ENCODE data around the gene SLC5A1.
"Not testable (repeated sequence)": the region's sequence is repeated elsewhere in the genome, so short reads cannot be mapped to it uniquely, and the experiment has no call there.

DNA sequence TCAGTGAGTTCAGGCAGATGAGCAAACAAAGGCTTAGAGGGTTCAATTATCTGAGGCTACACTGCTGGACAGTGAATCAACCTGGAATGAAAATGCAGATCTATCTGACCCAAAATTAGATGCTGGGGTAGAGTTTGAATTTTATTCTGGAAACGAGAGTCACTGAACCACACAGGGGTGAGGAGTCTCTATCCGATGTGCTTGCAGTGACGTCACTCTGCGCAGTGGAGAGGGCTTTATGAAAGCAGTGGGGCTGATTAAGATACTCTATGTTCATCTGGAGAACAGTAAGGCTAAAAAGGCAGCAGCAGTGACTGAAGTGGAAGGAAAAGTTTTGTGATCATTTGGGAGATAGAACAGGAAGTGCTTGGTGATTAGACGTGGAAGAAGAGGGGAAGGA, 117.3 kb downstream of the SLC5A1 start:
- TF ChIP-seq, protein P1, sequence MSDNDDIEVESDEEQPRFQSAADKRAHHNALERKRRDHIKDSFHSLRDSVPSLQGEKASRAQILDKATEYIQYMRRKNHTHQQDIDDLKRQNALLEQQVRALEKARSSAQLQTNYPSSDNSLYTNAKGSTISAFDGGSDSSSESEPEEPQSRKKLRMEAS (CRISPR knock-in tag; IDR thresholded peaks at IDR 0.05), result not testable (repeated sequence)
- TF ChIP-seq, protein P2, sequence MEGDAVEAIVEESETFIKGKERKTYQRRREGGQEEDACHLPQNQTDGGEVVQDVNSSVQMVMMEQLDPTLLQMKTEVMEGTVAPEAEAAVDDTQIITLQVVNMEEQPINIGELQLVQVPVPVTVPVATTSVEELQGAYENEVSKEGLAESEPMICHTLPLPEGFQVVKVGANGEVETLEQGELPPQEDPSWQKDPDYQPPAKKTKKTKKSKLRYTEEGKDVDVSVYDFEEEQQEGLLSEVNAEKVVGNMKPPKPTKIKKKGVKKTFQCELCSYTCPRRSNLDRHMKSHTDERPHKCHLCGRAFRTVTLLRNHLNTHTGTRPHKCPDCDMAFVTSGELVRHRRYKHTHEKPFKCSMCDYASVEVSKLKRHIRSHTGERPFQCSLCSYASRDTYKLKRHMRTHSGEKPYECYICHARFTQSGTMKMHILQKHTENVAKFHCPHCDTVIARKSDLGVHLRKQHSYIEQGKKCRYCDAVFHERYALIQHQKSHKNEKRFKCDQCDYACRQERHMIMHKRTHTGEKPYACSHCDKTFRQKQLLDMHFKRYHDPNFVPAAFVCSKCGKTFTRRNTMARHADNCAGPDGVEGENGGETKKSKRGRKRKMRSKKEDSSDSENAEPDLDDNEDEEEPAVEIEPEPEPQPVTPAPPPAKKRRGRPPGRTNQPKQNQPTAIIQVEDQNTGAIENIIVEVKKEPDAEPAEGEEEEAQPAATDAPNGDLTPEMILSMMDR (IDR thresholded peaks at IDR 0.05), result not testable (repeated sequence)
- not testable (repeated sequence) for TF ChIP-seq ZNF232 (CRISPR knock-in tag; IDR thresholded peaks at IDR 0.05); FOXP1 (CRISPR knock-in tag; IDR thresholded peaks at IDR 0.05; ENCODE audit: borderline replicate concordance); ZNF317 (CRISPR knock-in tag; IDR thresholded peaks at IDR 0.05; ENCODE audit: borderline replicate concordance, low read depth); CREB1 (CRISPR knock-in tag; IDR thresholded peaks at IDR 0.05)
- TF ChIP-seq, protein P3, sequence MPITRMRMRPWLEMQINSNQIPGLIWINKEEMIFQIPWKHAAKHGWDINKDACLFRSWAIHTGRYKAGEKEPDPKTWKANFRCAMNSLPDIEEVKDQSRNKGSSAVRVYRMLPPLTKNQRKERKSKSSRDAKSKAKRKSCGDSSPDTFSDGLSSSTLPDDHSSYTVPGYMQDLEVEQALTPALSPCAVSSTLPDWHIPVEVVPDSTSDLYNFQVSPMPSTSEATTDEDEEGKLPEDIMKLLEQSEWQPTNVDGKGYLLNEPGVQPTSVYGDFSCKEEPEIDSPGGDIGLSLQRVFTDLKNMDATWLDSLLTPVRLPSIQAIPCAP (CRISPR knock-in tag; IDR thresholded peaks at IDR 0.05), result not testable (repeated sequence)
- TF ChIP-seq, protein P4, sequence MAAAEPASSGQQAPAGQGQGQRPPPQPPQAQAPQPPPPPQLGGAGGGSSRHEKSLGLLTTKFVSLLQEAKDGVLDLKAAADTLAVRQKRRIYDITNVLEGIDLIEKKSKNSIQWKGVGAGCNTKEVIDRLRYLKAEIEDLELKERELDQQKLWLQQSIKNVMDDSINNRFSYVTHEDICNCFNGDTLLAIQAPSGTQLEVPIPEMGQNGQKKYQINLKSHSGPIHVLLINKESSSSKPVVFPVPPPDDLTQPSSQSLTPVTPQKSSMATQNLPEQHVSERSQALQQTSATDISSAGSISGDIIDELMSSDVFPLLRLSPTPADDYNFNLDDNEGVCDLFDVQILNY (CRISPR knock-in tag; IDR thresholded peaks at IDR 0.05), result not testable (repeated sequence)

Measured in WTC11 (cell line).